Measurements from ENCODE around the gene PGRMC1.
"Not testable (repeated sequence)": the region's sequence is repeated elsewhere in the genome, so short reads cannot be mapped to it uniquely, and the experiment has no call there.

Gene PGRMC1

GRCh38 chrX:119235051-119235511 lies 1.0 kb upstream of the PGRMC1 start:
- no peak for DNase-seq (ENCODE audit: low read depth in 3 of 3)

GRCh38 chrX:119236623-119237561 lies 807 bp downstream of the PGRMC1 start:
- DNase-seq (ENCODE audit: low read depth in 3 of 3), result no peak

GRCh38 chrX:119237562-119237942 lies 1.5 kb downstream of the PGRMC1 start:
- no peak for DNase-seq (ENCODE audit: low read depth in 3 of 3)

GRCh38 chrX:119238557-119238956 lies 2.5 kb downstream of the PGRMC1 start:
- no peak for DNase-seq (ENCODE audit: low read depth in 3 of 3)

- no peak for DNase-seq (ENCODE audit: low read depth in 3 of 3)
Observed at GRCh38 chrX:119240356-119240755, 4.3 kb downstream of the PGRMC1 start.

GRCh38 chrX:119247702-119248101 lies 11.6 kb downstream of the PGRMC1 start:
- no peak for DNase-seq (ENCODE audit: low read depth in 3 of 3)

- DNase-seq (ENCODE audit: low read depth in 3 of 3), result no peak
Observed at GRCh38 chrX:119249891-119250290, 13.8 kb downstream of the PGRMC1 start.

GRCh38 chrX:119251386-119251785 lies 15.3 kb downstream of the PGRMC1 start:
- DNase-seq (ENCODE audit: low read depth in 3 of 3), result no peak

- no peak for DNase-seq (ENCODE audit: low read depth in 3 of 3)
Observed at GRCh38 chrX:119252716-119253115, 16.6 kb downstream of the PGRMC1 start.

- no peak for DNase-seq (ENCODE audit: low read depth in 3 of 3)
Observed at GRCh38 chrX:119266364-119266995, 30.4 kb downstream of the PGRMC1 start.

GRCh38 chrX:119267115-119267514 lies 31.0 kb downstream of the PGRMC1 start:
- not testable (repeated sequence) for DNase-seq (ENCODE audit: low read depth in 3 of 3)

GRCh38 chrX:119272882-119273419 lies 36.9 kb downstream of the PGRMC1 start:
- no peak for DNase-seq (ENCODE audit: low read depth in 3 of 3)

GRCh38 chrX:119273420-119274192 lies 37.5 kb downstream of the PGRMC1 start:
- DNase-seq (ENCODE audit: low read depth in 3 of 3), result peak; percentile 19 to 46 (median 31)

- not testable (repeated sequence) for DNase-seq (ENCODE audit: low read depth in 3 of 3)
Observed at GRCh38 chrX:119282347-119282746, 46.3 kb downstream of the PGRMC1 start.

GRCh38 chrX:119288890-119289393 lies 52.9 kb downstream of the PGRMC1 start:
- no peak for DNase-seq (ENCODE audit: low read depth in 3 of 3)

- no peak for DNase-seq (ENCODE audit: low read depth in 3 of 3)
Observed at GRCh38 chrX:119290476-119290875, 54.4 kb downstream of the PGRMC1 start.

- DNase-seq (ENCODE audit: low read depth in 3 of 3), result not testable (repeated sequence)
Observed at GRCh38 chrX:119291246-119291645, 55.2 kb downstream of the PGRMC1 start.

GRCh38 chrX:119292445-119292844 lies 56.4 kb downstream of the PGRMC1 start:
- no peak for DNase-seq (ENCODE audit: low read depth in 3 of 3)
